EL (cell line): ENCODE data around the gene PCDH1.
A peak's percentile ranks its signal among the peaks of the same experiment; 100 is the strongest.
"Not testable (repeated sequence)": the region's sequence is repeated elsewhere in the genome, so short reads cannot be mapped to it uniquely, and the experiment has no call there.

ENCODE experiments used
- DNase-seq: peaks from one replicate; pipeline ENCODE4 v3.0.0-alpha.2; 2016

The PCDH1 gene

GRCh38 chr5:141878186-141878710, at the start of gene PCDH1:
TSS of gene PCDH1 (minus strand) at chr5:141878410. CDS start at chr5:141878262, 148 bp downstream.
- peak; percentile 36 for DNase-seq

GRCh38 chr5:141926434-141926833, 48.2 kb upstream of the PCDH1 start:
- no peak for DNase-seq

- DNase-seq: peak; percentile 94
Measured at GRCh38 chr5:141923448-141924313, 45.5 kb upstream of the PCDH1 start, which contains the start of gene DELE1. TSS of gene DELE1 (plus strand) at chr5:141923871. CDS start at chr5:141923942, 71 bp downstream.

GRCh38 chr5:141922827-141923447, 44.7 kb upstream of the PCDH1 start:
- DNase-seq: not testable (repeated sequence)

- DNase-seq: no peak
Measured at GRCh38 chr5:141920771-141921170, 42.6 kb upstream of the PCDH1 start.

GRCh38 chr5:141919218-141920119, 41.3 kb upstream of the PCDH1 start:
- no peak for DNase-seq

- DNase-seq: no peak
Measured at GRCh38 chr5:141917760-141918159, 39.5 kb upstream of the PCDH1 start.

- DNase-seq: no peak
Measured at GRCh38 chr5:141916522-141916921, 38.3 kb upstream of the PCDH1 start.

GRCh38 chr5:141915881-141916336, 37.7 kb upstream of the PCDH1 start:
- DNase-seq: no peak

GRCh38 chr5:141914797-141915196, 36.6 kb upstream of the PCDH1 start:
- DNase-seq: no peak

- peak; percentile 34 for DNase-seq
Measured at GRCh38 chr5:141914199-141914743, 36.1 kb upstream of the PCDH1 start.

GRCh38 chr5:141913560-141914198, 35.5 kb upstream of the PCDH1 start:
- no peak for DNase-seq

GRCh38 chr5:141910271-141910673, 32.1 kb upstream of the PCDH1 start:
- DNase-seq: peak; percentile 91

GRCh38 chr5:141909212-141909611, 31.0 kb upstream of the PCDH1 start:
- no peak for DNase-seq

GRCh38 chr5:141908796-141909195, 30.6 kb upstream of the PCDH1 start:
- DNase-seq: peak; percentile 68

- no peak for DNase-seq
Measured at GRCh38 chr5:141906972-141907371, 28.8 kb upstream of the PCDH1 start.

GRCh38 chr5:141906517-141906916, 28.3 kb upstream of the PCDH1 start:
- no peak for DNase-seq

GRCh38 chr5:141904551-141904950, 26.3 kb upstream of the PCDH1 start:
- no peak for DNase-seq

GRCh38 chr5:141903261-141903660, 25.1 kb upstream of the PCDH1 start:
- DNase-seq: no peak

- DNase-seq: no peak
Measured at GRCh38 chr5:141902015-141902814, 24.0 kb upstream of the PCDH1 start.

- no peak for DNase-seq
Measured at GRCh38 chr5:141898448-141899049, 20.3 kb upstream of the PCDH1 start.
